SK-N-SH (cell line): ENCODE data around the gene DPP10. TPM values are rescaled to one million over a fixed set of nuclear protein-coding genes. Genes with fewer than 3 reads are reported as not detected.

Source experiments
- CTCF ChIA-PET: fragments of 300-600, 350-600 bp; formaldehyde crosslinking; extraction: SDS; loops from one replicate; lab custom pipeline; 2021; lab: Yijun Ruan, JAX
- POLR2A ChIA-PET: fragments of 350-600 bp; sonication (Branson Sonifier 250); formaldehyde crosslinking; extraction: SDS; loops from one replicate; lab custom pipeline; 2020; ENCODE audit warnings: antibody characterized with exemption, inconsistent platforms; lab: Yijun Ruan, JAX
- DNase-seq: peaks from one replicate; pipeline ENCODE4 v3.0.0; 2012
- H2AFZ ChIP-seq: fragments of 200-600 bp; sonication (generic); 2 replicates; pipeline ENCODE4 v1.8.1; 2016; ENCODE audit warnings: antibody characterized with exemption, mild to moderate bottlenecking, low read depth
- H3F3A ChIP-seq: fragments of 200-600 bp; sonication (generic); replicated peaks from 2 replicates; pipeline ENCODE3; 2016; ENCODE audit warnings: antibody characterized with exemption, mild to moderate bottlenecking; ENCODE audit not compliant: insufficient read depth
- H3K27ac ChIP-seq, 2 experiments: fragments of 200-500 bp in 1 of 2; fragments of 200-600 bp in 1 of 2; sonication (Bioruptor generic) in 1 of 2; sonication (generic), shearing (Covaris generic) in 1 of 2; 2 replicates each; pipeline versions ENCODE4 v1.5.1 to v1.6.1; 2014 to 2016; ENCODE audit warnings: low read depth in 2 of 2, inconsistent platforms in 1 of 2, low read length in 1 of 2, mild to moderate bottlenecking in 1 of 2, mixed read lengths in 1 of 2
- H3K27me3 ChIP-seq: fragments of 200-600 bp; sonication (generic), shearing (Covaris generic); 2 replicates; pipeline ENCODE4 v1.6.1; 2016; ENCODE audit warnings: mixed run types; ENCODE audit not compliant: insufficient read depth
- H3K36me3 ChIP-seq, 2 experiments: fragments of 200-500 bp in 1 of 2; fragments of 200-600 bp in 1 of 2; sonication (Bioruptor generic) in 1 of 2; sonication (generic) in 1 of 2; replicated peaks in 1 of 2; 2 replicates each; pipeline versions ENCODE3 to v1.5.1; 2014 to 2016; ENCODE audit warnings: low read length in 1 of 2, mild to moderate bottlenecking in 1 of 2; ENCODE audit not compliant: insufficient read depth in 2 of 2, control insufficient read depth in 1 of 2
- H3K4me1 ChIP-seq, 2 experiments: fragments of 200-500 bp in 1 of 2; fragments of 200-600 bp in 1 of 2; sonication (Bioruptor generic) in 1 of 2; sonication (generic), shearing (Covaris generic) in 1 of 2; 2 replicates each; pipeline versions ENCODE4 v1.5.1 to v1.6.1; 2014 to 2016; ENCODE audit warnings: low read depth in 1 of 2, low read length in 1 of 2, mixed run types in 1 of 2; ENCODE audit not compliant: insufficient read depth in 2 of 2, control insufficient read depth in 1 of 2
- H3K4me2 ChIP-seq: fragments of 200-600 bp; sonication (generic), shearing (Covaris generic); 2 replicates; pipeline ENCODE4 v1.6.1; 2017; ENCODE audit warnings: mixed run types
- H3K4me3 ChIP-seq, 2 experiments: fragments of 200-500 bp in 1 of 2; fragments of 200-600 bp in 1 of 2; sonication (Bioruptor generic) in 1 of 2; sonication (generic), shearing (Covaris generic) in 1 of 2; 2 replicates each; pipeline versions ENCODE4 v1.5.1 to v1.8.1; 2014 to 2016; ENCODE audit warnings: low read depth in 2 of 2, inconsistent platforms in 1 of 2, low read length in 1 of 2, mild to moderate bottlenecking in 1 of 2, mixed read lengths in 1 of 2, moderate library complexity in 1 of 2
- H3K79me2 ChIP-seq: fragments of 200-600 bp; sonication (generic); 2 replicates; pipeline ENCODE4 v1.8.1; 2017; ENCODE audit warnings: mild to moderate bottlenecking; ENCODE audit not compliant: insufficient read depth
- H3K9ac ChIP-seq: fragments of 200-600 bp; sonication (generic); 2 replicates; pipeline ENCODE4 v1.6.1; 2017; ENCODE audit warnings: mixed run types
- H3K9me2 ChIP-seq: fragments of 200-600 bp; sonication (generic); 2 replicates; pipeline ENCODE4 v1.6.1; 2017; ENCODE audit warnings: mixed run types
- H3K9me3 ChIP-seq: fragments of 200-600 bp; sonication (generic); 2 replicates; pipeline ENCODE4 v1.6.1; 2017; ENCODE audit warnings: mixed run types, mild to moderate bottlenecking, moderate library complexity
- H4K20me1 ChIP-seq: fragments of 200-600 bp; sonication (generic); 2 replicates; pipeline ENCODE4 v1.6.1; 2017; ENCODE audit warnings: mild to moderate bottlenecking, mixed run types; ENCODE audit not compliant: insufficient read depth
- CTCF ChIP-seq: fragments of 200-600 bp; sonication (generic); IDR thresholded peaks from 2 replicates; pipeline ENCODE4 v1.6.1; 2017; ENCODE audit warnings: antibody characterized with exemption, mild to moderate bottlenecking, moderate library complexity
- ELF1 ChIP-seq: IDR thresholded peaks from 2 replicates; pipeline ENCODE4 v1.4.0; 2012
- GATA2 ChIP-seq: sonication (generic); formaldehyde crosslinking; IDR thresholded peaks from 2 replicates; pipeline ENCODE4 v1.5.0; 2020; ENCODE audit warnings: mild to moderate bottlenecking, missing genetic modification reagents
- MEF2A ChIP-seq: IDR thresholded peaks from 2 replicates; pipeline ENCODE4 v1.4.0; 2012; ENCODE audit warnings: low read depth, borderline replicate concordance
- RXRA ChIP-seq: IDR thresholded peaks from 2 replicates; pipeline ENCODE4 v1.4.0; 2012; ENCODE audit warnings: low read depth, mild to moderate bottlenecking, borderline replicate concordance
- SMC3 ChIP-seq: IDR thresholded peaks from 2 replicates; pipeline ENCODE4 v1.6.1; 2012; ENCODE audit warnings: low read depth, low read length, improper control_type of control experiment
- USF2 ChIP-seq: fragments of 150-350 bp; IDR thresholded peaks from 2 replicates; pipeline ENCODE4 v1.6.1; 2017; ENCODE audit warnings: antibody characterized with exemption, low read length, low read depth, borderline replicate concordance
- WGBS: methylation state at CpG from one replicate; pipeline ENCODE4 v1.1.6; 2017; ENCODE audit warnings: low lambda C conversion rate; 5-methylcytosine and 5-hydroxymethylcytosine counted together
- polyA plus RNA-seq, 3 experiments: library from polyadenylated mRNA; depleted of rRNA; stranded (reverse); fragments of >200 nt; gene quantifications; 2 replicates each; pipeline ENCODE4 v1.2.3, GENCODE V29; 2012
- TF ChIP-seq, protein P1 (sequence below): fragments of 150-350 bp; IDR thresholded peaks from 2 replicates; pipeline ENCODE4 v1.6.1; 2016; ENCODE audit warnings: mild to moderate bottlenecking, low read depth, low read length

The DPP10 gene
- polyA plus RNA-seq, 1 of the 3 experiments (the other 2 are of a cell fraction): not detected

DNA sequence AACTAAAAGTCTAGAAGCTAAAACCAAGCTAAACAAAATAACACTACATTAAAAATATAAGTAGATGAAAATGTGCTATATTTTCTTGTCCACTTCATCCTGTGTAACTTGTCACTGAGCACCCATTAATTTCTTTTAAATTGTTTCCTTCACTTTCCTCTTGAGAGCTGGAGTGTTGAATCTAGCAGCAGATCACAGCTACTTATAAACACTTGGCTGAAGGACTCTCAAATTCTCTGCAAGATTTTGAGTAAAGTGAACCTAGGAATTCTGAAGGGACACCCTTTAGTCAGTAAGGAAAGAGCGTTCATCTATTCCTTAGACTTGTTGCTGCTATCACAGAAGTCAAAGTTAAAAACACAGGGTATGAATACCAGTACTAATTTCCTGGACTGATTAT lies 1163.9 kb downstream of the DPP10 start:
- Histone ChIP-seq H3K4me3 (no peak overlapping the region), H4K20me1 (no peaks in the 10 kb centered on the region), H3K27ac (no peak overlapping the region), H3K9me2 (no peaks in the 10 kb centered on the region), H2AFZ (no peak overlapping the region), H3K36me3 (no peaks in the 10 kb centered on the region), H3K4me2 (no peak overlapping the region), H3F3A (no peaks in the 10 kb centered on the region), H3K4me1 (no peaks in the 10 kb centered on the region), H3K79me2 (no peaks in the 10 kb centered on the region), H3K9ac (no peak overlapping the region), H3K9me3 (no peaks in the 10 kb centered on the region), H3K27me3 (no peaks in the 10 kb centered on the region)
- 18% methylated on average over 1 of the region's 1 CpG for WGBS
- ChIA-PET CTCF (no interaction called here), POLR2A (no interaction called here)
- TF ChIP-seq RXRA: no peak
- TF ChIP-seq CTCF: no peak
- TF ChIP-seq, protein P1, sequence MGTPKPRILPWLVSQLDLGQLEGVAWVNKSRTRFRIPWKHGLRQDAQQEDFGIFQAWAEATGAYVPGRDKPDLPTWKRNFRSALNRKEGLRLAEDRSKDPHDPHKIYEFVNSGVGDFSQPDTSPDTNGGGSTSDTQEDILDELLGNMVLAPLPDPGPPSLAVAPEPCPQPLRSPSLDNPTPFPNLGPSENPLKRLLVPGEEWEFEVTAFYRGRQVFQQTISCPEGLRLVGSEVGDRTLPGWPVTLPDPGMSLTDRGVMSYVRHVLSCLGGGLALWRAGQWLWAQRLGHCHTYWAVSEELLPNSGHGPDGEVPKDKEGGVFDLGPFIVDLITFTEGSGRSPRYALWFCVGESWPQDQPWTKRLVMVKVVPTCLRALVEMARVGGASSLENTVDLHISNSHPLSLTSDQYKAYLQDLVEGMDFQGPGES: no peak
- TF ChIP-seq SMC3: no peak
- TF ChIP-seq USF2: no peak
- TF ChIP-seq MEF2A: no peak
- TF ChIP-seq ELF1: no peak
- DNase-seq: no peak

- no peak overlapping the region for H3K9ac ChIP-seq
- ChIA-PET CTCF (no interaction called here), POLR2A (no interaction called here)
- H3K4me2 ChIP-seq: no peak overlapping the region
- no peaks in the 10 kb centered on the region for H4K20me1 ChIP-seq
- H3F3A ChIP-seq: no peaks in the 10 kb centered on the region
- no peaks in the 10 kb centered on the region for H3K79me2 ChIP-seq
- DNase-seq: no peak
- H3K9me3 ChIP-seq: no peaks in the 10 kb centered on the region
- no peaks in the 10 kb centered on the region for H3K36me3 ChIP-seq
- no peak for TF ChIP-seq GATA2 (CRISPR knock-in tag)
- H3K9me2 ChIP-seq: no peaks in the 10 kb centered on the region
- H2AFZ ChIP-seq: no peak overlapping the region
- H3K27me3 ChIP-seq: no peaks in the 10 kb centered on the region
- no peaks in the 10 kb centered on the region for H3K4me1 ChIP-seq
- WGBS: 9% methylated on average over 2 of the region's 2 CpGs
- no peak overlapping the region for H3K27ac ChIP-seq
- H3K4me3 ChIP-seq: no peak overlapping the region
Measured at GRCh38 chr2:115609978-115610377, 1167.5 kb downstream of the DPP10 start.
